Renal cortex interstitium (tissue), 11 donors: Measurements from ENCODE around the gene ZNF708. TPM values are rescaled to one million over a fixed set of nuclear protein-coding genes. Genes with fewer than 3 reads are reported as not detected.
"Not testable (repeated sequence)": the region's sequence is repeated elsewhere in the genome, so short reads cannot be mapped to it uniquely, and the experiment has no call there.

Source experiments
- DNase-seq, 11 donors: peaks; one replicate each; pipeline ENCODE4 v3.0.0-alpha.2; 2013; ENCODE audit warnings: low read depth in 9 of 11, low spot score in 4 of 11; ENCODE audit errors: extremely low read depth in 1 of 11
- polyA plus RNA-seq, 3 donors: library from polyadenylated mRNA; unstranded; fragments of 120-200 nt; gene quantifications; one replicate each; pipeline ENCODE4 v1.2.1, GENCODE V29; 2013; ENCODE audit not compliant: insufficient read length in 3 of 3

Gene ZNF708
- polyA plus RNA-seq, 3 donors, result 16.2 to 23.1 (median 20.8) TPM

DNA sequence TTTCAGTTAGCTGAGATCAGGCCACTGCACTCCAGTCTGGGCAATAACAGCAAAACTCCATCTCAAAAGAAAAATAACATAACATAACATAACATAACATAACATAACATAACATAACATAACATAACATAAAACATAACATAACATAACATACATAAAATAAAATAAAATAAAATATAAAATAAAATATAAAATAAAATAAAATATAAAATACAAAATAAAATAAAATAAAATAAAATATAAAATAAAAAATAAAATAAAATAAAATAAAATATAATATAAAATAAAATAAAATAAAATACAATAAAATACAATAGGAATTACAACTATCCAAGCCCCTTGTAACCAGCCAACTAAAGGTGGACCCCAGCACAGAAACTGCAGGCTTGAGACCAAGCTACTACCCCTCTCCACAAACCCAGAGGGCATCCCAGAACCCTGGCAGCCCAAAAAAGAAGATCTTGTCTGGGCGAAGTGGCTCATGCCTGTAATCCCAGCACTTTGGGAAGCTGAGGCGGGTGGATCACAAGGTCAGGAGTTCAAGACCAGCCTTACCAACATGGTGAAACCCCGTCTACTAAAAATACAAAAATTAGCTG, 22.2 kb downstream of the ZNF708 start:
- not testable (repeated sequence) for DNase-seq

DNA sequence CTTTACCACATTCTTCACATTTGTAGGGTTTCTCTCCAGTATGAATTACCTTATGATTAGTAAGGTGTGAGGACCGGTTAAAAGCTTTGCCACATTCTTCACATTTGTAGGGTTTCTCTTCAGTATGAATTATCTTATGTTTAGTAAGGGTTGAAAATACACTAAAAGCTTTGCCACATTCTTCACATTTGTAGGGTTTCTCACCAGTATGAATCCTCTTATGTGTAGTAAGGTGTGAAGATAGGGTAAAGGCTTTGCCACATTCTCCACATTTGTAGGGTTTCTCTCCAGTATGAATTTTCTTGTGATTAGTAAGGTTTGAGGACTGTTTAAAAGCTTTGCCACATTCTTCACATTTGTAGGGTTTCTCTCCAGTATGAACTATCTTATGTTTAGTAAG, 35.4 kb downstream of the ZNF708 start:
- DNase-seq, result not testable (repeated sequence)

DNA sequence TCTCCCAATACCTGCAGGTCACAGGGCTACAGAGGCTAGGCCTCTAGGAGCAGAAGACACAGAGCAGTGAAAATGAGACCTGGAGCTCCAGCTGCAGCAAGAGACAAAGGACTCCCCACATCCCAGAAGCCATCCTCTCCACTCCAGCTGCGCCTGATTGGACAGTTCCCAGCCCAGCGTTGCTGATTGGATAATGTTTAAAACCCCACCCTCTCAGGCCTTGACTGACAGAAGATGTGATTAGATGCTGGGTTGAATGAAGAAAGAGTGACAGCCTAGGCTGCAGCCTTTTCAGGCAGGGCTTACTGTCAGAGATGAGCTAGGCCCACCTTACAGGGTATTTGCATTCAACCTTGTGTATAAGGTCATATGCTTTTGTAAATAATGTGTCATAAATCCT, 59.4 kb downstream of the ZNF708 start:
- no peak for DNase-seq

DNA sequence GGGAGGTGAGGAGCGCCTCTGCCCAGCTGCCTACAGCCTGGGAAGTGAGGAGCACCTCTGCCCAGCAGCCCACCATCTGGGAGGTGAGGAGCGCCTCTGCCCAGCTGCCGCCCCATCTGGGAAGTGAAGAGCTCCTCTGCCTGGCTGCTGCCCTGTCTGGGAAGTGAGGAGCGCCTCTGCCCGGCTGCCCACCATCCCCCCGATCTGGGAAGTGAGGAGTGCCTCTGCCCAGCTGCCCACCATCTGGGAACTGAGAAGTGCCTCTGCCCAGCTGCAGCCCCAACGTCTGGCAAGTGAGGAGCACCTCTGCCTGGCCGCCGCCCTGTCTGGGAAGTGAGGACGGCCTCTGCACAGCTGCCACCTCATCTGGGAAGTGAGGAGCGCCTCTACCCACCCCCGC, 64.3 kb downstream of the ZNF708 start:
- no peak for DNase-seq

DNA sequence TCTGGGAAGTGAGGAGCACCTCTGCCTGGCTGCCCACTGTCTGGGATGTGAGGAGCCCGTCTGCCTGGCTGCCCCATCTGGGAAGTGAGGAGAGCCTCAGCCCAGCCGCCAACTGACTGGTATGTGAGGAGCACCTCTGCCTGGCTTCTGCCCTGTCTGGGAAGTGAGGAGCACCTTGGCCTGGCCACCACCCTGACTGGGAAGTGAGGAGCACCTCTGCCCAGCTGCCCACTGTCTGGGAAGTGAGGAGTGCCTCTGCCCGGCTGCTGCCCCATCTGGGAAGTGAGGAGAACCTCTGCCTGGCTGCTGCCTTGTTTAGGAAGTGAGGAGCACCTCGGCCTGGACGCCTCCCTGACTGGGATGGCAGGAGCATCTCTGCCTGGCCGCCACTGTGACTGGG, 64.8 kb downstream of the ZNF708 start:
- no peak for DNase-seq

DNA sequence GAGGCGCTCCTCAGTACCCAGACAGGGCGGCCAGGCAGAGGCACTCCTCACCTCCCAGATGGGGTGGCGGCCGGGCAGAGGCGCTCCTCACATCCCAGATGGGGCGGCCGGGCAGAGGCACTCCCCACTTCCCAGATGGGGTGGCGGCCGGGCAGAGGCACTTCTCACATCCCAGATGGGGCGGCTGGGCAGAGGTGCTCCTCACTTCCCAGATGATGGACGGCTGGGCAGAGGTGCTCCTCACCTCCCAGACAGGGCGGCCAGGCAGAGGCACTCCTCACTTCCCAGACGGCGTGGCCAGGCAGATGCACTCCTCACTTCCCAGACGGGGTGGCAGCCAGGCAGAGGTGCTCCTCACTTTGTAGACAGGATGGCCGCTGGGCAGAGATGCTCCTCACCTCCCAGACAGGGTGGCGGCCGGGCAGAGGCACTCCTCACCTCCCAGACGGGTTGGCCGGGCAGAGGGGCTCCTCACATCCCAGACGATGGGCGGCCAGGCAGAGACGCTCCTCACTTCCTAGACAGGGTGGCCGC, 68.3 kb downstream of the ZNF708 start:
- DNase-seq, result not testable (repeated sequence)

DNA sequence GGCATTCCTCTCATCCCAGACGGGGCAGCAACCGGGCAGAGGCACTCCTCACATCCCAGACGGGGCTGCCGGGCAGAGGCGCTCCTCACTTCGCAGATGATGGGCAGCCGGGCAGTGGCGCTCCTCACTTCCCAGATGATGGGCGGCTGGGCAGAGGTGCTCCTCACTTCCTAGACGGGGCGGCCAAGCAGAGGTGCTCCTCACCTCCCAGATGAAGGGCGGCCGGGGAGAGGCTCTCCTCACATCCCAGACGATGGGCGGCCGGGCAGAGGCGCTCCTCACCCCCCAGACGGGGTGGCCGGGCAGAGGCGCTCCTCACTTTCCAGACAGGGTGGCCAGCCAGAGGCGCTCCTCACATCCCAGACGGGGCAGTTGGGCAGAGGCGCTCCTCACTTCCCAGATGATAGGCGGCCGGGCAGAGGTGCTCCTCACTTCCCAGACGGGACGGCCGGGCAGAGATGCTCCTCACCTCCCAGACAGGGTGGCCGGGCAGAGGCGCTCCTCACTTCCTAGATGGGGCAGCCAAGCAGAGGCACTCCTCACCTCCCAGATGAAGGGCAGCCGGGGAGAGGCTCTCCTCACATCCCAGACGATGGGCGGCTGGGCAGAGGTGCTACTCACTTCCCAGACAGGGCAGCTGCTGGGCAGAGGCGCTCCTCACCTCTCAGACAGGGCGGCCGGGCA, 68.9 kb downstream of the ZNF708 start:
- no peak for DNase-seq

DNA sequence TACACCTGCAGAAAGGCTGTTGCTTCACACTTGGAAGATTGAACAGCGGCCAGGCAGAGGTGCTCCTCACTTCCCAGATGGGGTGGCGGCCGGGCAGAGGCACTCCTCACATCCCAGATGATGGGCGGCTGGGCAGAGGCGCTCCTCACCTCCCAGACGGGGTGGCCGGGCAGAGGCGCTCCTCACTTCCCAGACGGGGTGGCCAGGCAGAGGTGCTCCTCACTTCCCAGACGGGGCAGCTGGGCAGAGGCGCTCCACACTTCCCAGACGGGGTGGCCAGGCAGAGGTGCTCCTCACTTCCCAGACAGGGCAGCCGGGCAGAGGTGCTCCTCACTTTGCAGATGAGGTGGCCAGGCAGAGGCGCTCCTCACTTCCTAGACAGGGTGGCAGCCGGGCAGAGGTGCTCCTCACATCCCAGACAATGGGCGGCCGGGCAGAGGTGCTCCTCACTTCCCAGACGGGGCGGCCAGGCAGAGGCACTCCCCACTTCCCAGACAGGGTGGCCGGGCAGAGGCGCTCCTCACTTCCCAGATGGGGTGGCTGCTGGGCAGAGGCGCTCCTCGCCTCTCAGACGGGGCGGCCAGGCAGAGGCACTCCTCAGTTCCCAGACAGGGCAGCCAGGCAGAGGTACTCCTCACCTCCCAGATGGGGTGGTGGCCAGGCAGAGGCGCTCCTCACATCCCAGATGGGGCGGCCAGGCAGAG, 69.6 kb downstream of the ZNF708 start:
- DNase-seq, result not testable (repeated sequence)

DNA sequence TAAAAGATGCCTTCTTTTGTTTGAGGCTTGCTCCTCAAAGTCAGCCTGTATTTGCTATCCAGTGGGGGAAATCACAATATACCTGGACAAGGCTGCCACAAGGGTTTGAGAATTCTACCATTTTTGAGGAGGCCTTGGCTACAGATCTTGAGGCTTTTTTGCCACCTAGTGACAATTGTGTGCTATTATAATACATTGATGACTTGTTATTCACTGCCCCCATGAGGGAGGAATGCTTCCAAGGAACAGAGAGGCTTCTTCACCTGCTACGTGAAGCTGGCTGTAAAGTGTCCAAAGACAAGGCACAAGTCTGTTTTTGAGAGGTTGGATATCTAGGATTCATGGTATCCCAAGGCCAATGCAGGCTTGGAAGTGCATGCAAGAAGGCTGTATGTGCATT, 72.5 kb downstream of the ZNF708 start:
- peak in 3 of 11 donors; percentile 1 to 14 (median 11) for DNase-seq

Other genes with a start within 250 kb of the ZNF708 start
- gene ZNF714, start 247.2 kb downstream of the ZNF708 start, polyA plus RNA-seq, result 10 to 100 TPM; 14.8 to 28.7 (median 15.6) TPM
- gene ZNF431, start 187.4 kb downstream of the ZNF708 start, polyA plus RNA-seq, result 10 to 100 TPM; 19.0 to 29.4 (median 23.6) TPM
- gene ZNF738, start 29.6 kb upstream of the ZNF708 start, polyA plus RNA-seq, result 10 to 100 TPM; 35.9 to 45.4 (median 36.0) TPM
- 10 to 100 TPM; 21.1 to 31.0 (median 23.0) TPM for gene ZNF493, start 67.7 kb upstream of the ZNF708 start, polyA plus RNA-seq
- 10 to 100 TPM; 24.0 to 33.2 (median 31.9) TPM for gene ZNF429, start 176.2 kb upstream of the ZNF708 start, polyA plus RNA-seq